H9 (cell line): ENCODE measurements around the gene SLC5A1. TPM values are rescaled to one million over a fixed set of nuclear protein-coding genes. Genes with fewer than 3 reads are reported as not detected.

ENCODE experiments used
- DNase-seq: peaks from one replicate; pipeline ENCODE4 v3.0.0-alpha.2; 2017
- H2AFZ ChIP-seq: one replicate; pipeline ENCODE4 v1.6.1; 2013; ENCODE audit warnings: mild to moderate bottlenecking, low read length, control low read depth, moderate library complexity
- H2AK5ac ChIP-seq: 2 replicates; pipeline ENCODE4 v1.6.1; 2013; ENCODE audit warnings: low read length, control low read depth, mixed read lengths; ENCODE audit not compliant: insufficient read length
- H2BK120ac ChIP-seq: one replicate; pipeline ENCODE4 v1.6.1; 2013; ENCODE audit warnings: low read depth, mild to moderate bottlenecking, low read length, control low read depth, inconsistent platforms; ENCODE audit not compliant: poor library complexity, severe bottlenecking
- H2BK12ac ChIP-seq: 2 replicates; pipeline ENCODE4 v1.6.1; 2013; ENCODE audit warnings: low read length, control low read depth, mixed read lengths, low read depth; ENCODE audit not compliant: insufficient read length
- H2BK15ac ChIP-seq: 2 replicates; pipeline ENCODE4 v1.6.1; 2013; ENCODE audit warnings: low read depth, low read length, control low read depth
- H2BK20ac ChIP-seq: one replicate; pipeline ENCODE4 v1.6.1; 2013; ENCODE audit warnings: low read depth, mild to moderate bottlenecking, low read length, control low read depth, inconsistent platforms; ENCODE audit not compliant: poor library complexity, severe bottlenecking
- H2BK5ac ChIP-seq: 2 replicates; pipeline ENCODE4 v1.6.1; 2013; ENCODE audit warnings: low read length, control low read depth, mixed read lengths; ENCODE audit not compliant: insufficient read length
- H3K14ac ChIP-seq: 2 replicates; pipeline ENCODE4 v1.6.1; 2013; ENCODE audit warnings: low read length, control low read depth; ENCODE audit not compliant: insufficient read depth
- H3K18ac ChIP-seq: 2 replicates; pipeline ENCODE4 v1.6.1; 2013; ENCODE audit warnings: low read depth, mild to moderate bottlenecking, mixed read lengths, low read length, control low read depth; ENCODE audit not compliant: insufficient read length
- H3K23ac ChIP-seq: 2 replicates; pipeline ENCODE4 v1.6.1; 2013; ENCODE audit warnings: low read length, control low read depth, mixed read lengths, low read depth; ENCODE audit not compliant: insufficient read length
- H3K23me2 ChIP-seq: 2 replicates; pipeline ENCODE4 v1.6.1; 2013; ENCODE audit warnings: low read depth, mild to moderate bottlenecking, mixed read lengths, low read length, control low read depth; ENCODE audit not compliant: insufficient read length, poor library complexity, severe bottlenecking
- H3K27ac ChIP-seq: 2 replicates; pipeline ENCODE4 v1.5.1; 2013; ENCODE audit warnings: low read length, control low read depth, mixed read lengths, low read depth; ENCODE audit not compliant: insufficient read length
- H3K27me3 ChIP-seq: 2 replicates; pipeline ENCODE4 v1.6.1; 2013; ENCODE audit warnings: low read length, control low read depth, inconsistent platforms; ENCODE audit not compliant: insufficient read depth
- H3K4ac ChIP-seq: 2 replicates; pipeline ENCODE4 v1.6.1; 2013; ENCODE audit warnings: low read depth, mild to moderate bottlenecking, control low read depth, inconsistent platforms, low read length, moderate library complexity
- H3K4me1 ChIP-seq: 2 replicates; pipeline ENCODE4 v1.6.1; 2013; ENCODE audit warnings: low read length, control low read depth, inconsistent platforms; ENCODE audit not compliant: insufficient read depth
- H3K4me2 ChIP-seq: 2 replicates; pipeline ENCODE4 v1.6.1; 2013; ENCODE audit warnings: low read length, control low read depth, mixed read lengths; ENCODE audit not compliant: insufficient read length, insufficient read depth
- H3K56ac ChIP-seq: 2 replicates; pipeline ENCODE4 v1.6.1; 2013; ENCODE audit warnings: low read depth, mild to moderate bottlenecking, mixed read lengths, low read length, control low read depth; ENCODE audit not compliant: insufficient read length
- H3K79me1 ChIP-seq: 2 replicates; pipeline ENCODE4 v1.6.1; 2013; ENCODE audit warnings: low read depth, mild to moderate bottlenecking, moderate library complexity, low read length, control low read depth, inconsistent platforms; ENCODE audit not compliant: insufficient read depth, poor library complexity, severe bottlenecking
- H3K79me2 ChIP-seq: 2 replicates; pipeline ENCODE4 v1.6.1; 2013; ENCODE audit warnings: low read length, control low read depth, inconsistent platforms; ENCODE audit not compliant: insufficient read depth
- H3K9ac ChIP-seq: 2 replicates; pipeline ENCODE4 v1.6.1; 2013; ENCODE audit warnings: low read length, control low read depth, mixed read lengths; ENCODE audit not compliant: insufficient read length; ENCODE audit errors: extremely low read depth
- H3K9me3 ChIP-seq: one replicate; pipeline ENCODE4 v1.6.1; 2013; ENCODE audit warnings: low read depth, low read length, inconsistent platforms; ENCODE audit not compliant: control insufficient read depth
- H3T11ph ChIP-seq: one replicate; pipeline ENCODE4 v1.6.1; 2013; ENCODE audit warnings: mild to moderate bottlenecking, low read length, control low read depth, inconsistent platforms
- H4K20me1 ChIP-seq: one replicate; pipeline ENCODE4 v1.6.1; 2013; ENCODE audit not compliant: control insufficient read depth, insufficient read length, insufficient read depth
- H4K5ac ChIP-seq: 2 replicates; pipeline ENCODE4 v1.6.1; 2013; ENCODE audit warnings: low read depth, mild to moderate bottlenecking, mixed read lengths, low read length, control low read depth; ENCODE audit not compliant: insufficient read length
- H4K8ac ChIP-seq: replicated peaks from 2 replicates; pipeline ENCODE4 v1.6.1; 2013; ENCODE audit warnings: low read length, control low read depth, mixed read lengths, low read depth; ENCODE audit not compliant: insufficient read length
- H4K91ac ChIP-seq: 2 replicates; pipeline ENCODE4 v1.6.1; 2013; ENCODE audit warnings: low read depth, mild to moderate bottlenecking, moderate library complexity, mixed read lengths, low read length, control low read depth; ENCODE audit not compliant: insufficient read length
- H3K27ac Mint-ChIP-seq, 3 experiments: 2 replicates in 2 of 3; 3 replicates in 1 of 3; pipeline ENCODE4 v1.8.0; 2020 to 2021; ENCODE audit warnings: mixed read lengths in 3 of 3, mild to moderate bottlenecking in 1 of 3, moderate library complexity in 1 of 3
- H3K27me3 Mint-ChIP-seq: 2 replicates; pipeline ENCODE4 v1.8.0; 2021; ENCODE audit warnings: low read depth, mild to moderate bottlenecking, moderate library complexity, mixed read lengths
- H3K36me3 Mint-ChIP-seq, 3 experiments: 2 replicates in 2 of 3; 3 replicates in 1 of 3; pipeline ENCODE4 v1.8.0; 2020 to 2021; ENCODE audit warnings: low read depth in 3 of 3, mixed read lengths in 3 of 3; ENCODE audit not compliant: insufficient read depth in 1 of 3
- H3K4me1 Mint-ChIP-seq, 2 experiments: 2 replicates each; pipeline ENCODE4 v1.8.0; 2020; ENCODE audit warnings: mixed read lengths in 2 of 2
- H3K4me3 Mint-ChIP-seq, 2 experiments: 2 replicates in 1 of 2; 3 replicates in 1 of 2; pipeline ENCODE4 v1.8.0; 2020 to 2021; ENCODE audit warnings: mild to moderate bottlenecking in 2 of 2, mixed read lengths in 2 of 2, moderate library complexity in 1 of 2
- H3K9me3 Mint-ChIP-seq, 2 experiments: 2 replicates in 1 of 2; 3 replicates in 1 of 2; pipeline ENCODE4 v1.8.0; 2020; ENCODE audit warnings: mild to moderate bottlenecking in 2 of 2, mixed read lengths in 2 of 2, moderate library complexity in 1 of 2
- WGBS: extraction: QIAGEN DNeasy Blood & Tissue Kit; methylation state at CpG from one replicate; pipeline ENCODE4 v1.1.7; 2013; ENCODE audit warnings: missing lambda C conversion rate, low lambda C conversion rate, mixed read lengths; ENCODE audit not compliant: insufficient read length; ENCODE audit errors: extremely low coverage; 5-methylcytosine and 5-hydroxymethylcytosine counted together
- total RNA-seq: library from RNA; stranded (reverse); gene quantifications from 2 replicates; pipeline ENCODE4 v1.2.1, GENCODE V29; 2021
- TF ChIP-seq, protein P1 (sequence below): fragments of 200-600 bp; sonication (generic); conservative IDR thresholded peaks from 3 replicates; pipeline ENCODE4 v1.8.0; 2021; ENCODE audit warnings: antibody characterized with exemption, mild to moderate bottlenecking

SLC5A1 gene
- total RNA-seq, 1 experiment from 2014 or later, result not detected

DNA sequence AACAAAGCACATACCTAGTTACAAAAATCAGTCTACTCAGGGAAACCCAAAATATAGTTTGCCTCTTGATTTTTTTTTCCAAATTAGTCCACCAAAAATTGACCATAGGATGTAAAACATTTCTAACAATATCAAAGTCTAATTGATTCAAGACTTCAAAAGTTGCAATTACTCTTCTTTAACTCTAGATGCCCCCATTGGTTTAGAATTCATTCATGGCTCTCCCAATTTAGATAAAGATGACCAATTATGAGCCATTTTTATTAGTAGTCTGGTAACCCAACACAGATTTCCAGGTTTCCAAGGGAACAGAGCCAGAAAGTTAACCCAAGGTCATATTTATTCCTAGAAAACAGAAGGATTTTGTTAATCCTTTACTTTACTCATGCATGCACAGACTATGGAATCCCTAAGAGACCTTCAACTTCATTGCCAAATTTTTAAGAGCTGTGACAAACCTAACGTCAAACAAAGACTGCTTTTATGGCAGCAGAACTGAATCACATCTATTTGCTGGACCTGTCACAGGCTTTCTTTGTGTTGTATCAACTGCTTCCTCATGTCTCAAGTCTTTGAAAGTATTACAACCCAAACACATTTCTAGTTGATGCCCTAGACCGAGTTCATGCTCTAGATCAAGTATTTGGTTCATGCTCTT, 60.7 kb downstream of the SLC5A1 start:
- H2BK120ac ChIP-seq, result no peak overlapping the region
- H4K20me1 ChIP-seq, result no peaks in the 10 kb centered on the region
- H4K5ac ChIP-seq, result no peak overlapping the region
- H2BK12ac ChIP-seq, result no peak overlapping the region
- no peaks in the 10 kb centered on the region for H3K79me2 ChIP-seq
- H3K9me3 ChIP-seq, result no peaks in the 10 kb centered on the region
- no peak overlapping the region for H2BK20ac ChIP-seq
- no peak overlapping the region for H3K4me2 ChIP-seq
- no peaks in the 10 kb centered on the region for H3K27me3 ChIP-seq
- no peak overlapping the region for H2AFZ ChIP-seq
- Mint-ChIP-seq H3K4me3 (no peak overlapping the region), H3K36me3 (no peaks in the 10 kb centered on the region), H3K27ac (no peak overlapping the region), H3K9me3 (no peaks in the 10 kb centered on the region), H3K27me3 (peaks cover 61% of the 10 kb centered on the region), H3K4me1 (peaks cover 2 to 5% of the 10 kb centered on the region in 2 experiments; a peak in 1 of 4 replicates)
- H3K18ac ChIP-seq, result no peak overlapping the region
- H2BK15ac ChIP-seq, result no peak overlapping the region
- no peak overlapping the region for H3K56ac ChIP-seq
- DNase-seq, result no peak
- H4K91ac ChIP-seq, result no peak overlapping the region
- H3K14ac ChIP-seq, result no peak overlapping the region
- H3K4ac ChIP-seq, result no peak overlapping the region
- no peaks in the 10 kb centered on the region for H3K79me1 ChIP-seq
- WGBS, result no CpG with 5 or more reads among the region's 2 CpGs
- no peak overlapping the region for H4K8ac ChIP-seq
- H3K23me2 ChIP-seq, result no peaks in the 10 kb centered on the region
- H3K4me1 ChIP-seq, result no peaks in the 10 kb centered on the region
- no peak overlapping the region for H2BK5ac ChIP-seq
- no peak overlapping the region for H3K27ac ChIP-seq
- no peak overlapping the region for H3K23ac ChIP-seq
- TF ChIP-seq, protein P1, sequence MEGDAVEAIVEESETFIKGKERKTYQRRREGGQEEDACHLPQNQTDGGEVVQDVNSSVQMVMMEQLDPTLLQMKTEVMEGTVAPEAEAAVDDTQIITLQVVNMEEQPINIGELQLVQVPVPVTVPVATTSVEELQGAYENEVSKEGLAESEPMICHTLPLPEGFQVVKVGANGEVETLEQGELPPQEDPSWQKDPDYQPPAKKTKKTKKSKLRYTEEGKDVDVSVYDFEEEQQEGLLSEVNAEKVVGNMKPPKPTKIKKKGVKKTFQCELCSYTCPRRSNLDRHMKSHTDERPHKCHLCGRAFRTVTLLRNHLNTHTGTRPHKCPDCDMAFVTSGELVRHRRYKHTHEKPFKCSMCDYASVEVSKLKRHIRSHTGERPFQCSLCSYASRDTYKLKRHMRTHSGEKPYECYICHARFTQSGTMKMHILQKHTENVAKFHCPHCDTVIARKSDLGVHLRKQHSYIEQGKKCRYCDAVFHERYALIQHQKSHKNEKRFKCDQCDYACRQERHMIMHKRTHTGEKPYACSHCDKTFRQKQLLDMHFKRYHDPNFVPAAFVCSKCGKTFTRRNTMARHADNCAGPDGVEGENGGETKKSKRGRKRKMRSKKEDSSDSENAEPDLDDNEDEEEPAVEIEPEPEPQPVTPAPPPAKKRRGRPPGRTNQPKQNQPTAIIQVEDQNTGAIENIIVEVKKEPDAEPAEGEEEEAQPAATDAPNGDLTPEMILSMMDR, result peak; percentile 63
- H2AK5ac ChIP-seq, result no peak overlapping the region
- no peak overlapping the region for H3K9ac ChIP-seq
- H3T11ph ChIP-seq, result no peak overlapping the region
